Stimulated activated CD4-positive, alpha-beta T cell treated with anti-CD3 and anti-CD28 coated beads, Interleukin-4, amount 100 ng/mL, for 48 hours (primary cell): ENCODE measurements around the gene RYR3.
"Not testable (repeated sequence)": the region's sequence is repeated elsewhere in the genome, so short reads cannot be mapped to it uniquely, and the experiment has no call there.

ENCODE experiments used
- DNase-seq, 2 donors: peaks; one replicate each; pipeline ENCODE4 v3.0.0-alpha.2; 2020; ENCODE audit warnings: low read depth in 2 of 2

The RYR3 gene

GRCh38 chr15:33581032-33581431 lies 270.3 kb downstream of the RYR3 start:
- DNase-seq, result no peak

- no peak for DNase-seq
Observed at GRCh38 chr15:33584797-33585196, 274.0 kb downstream of the RYR3 start.

GRCh38 chr15:33586786-33587697 lies 276.3 kb downstream of the RYR3 start:
- DNase-seq, result no peak

GRCh38 chr15:33587773-33588172 lies 277.0 kb downstream of the RYR3 start:
- no peak for DNase-seq

GRCh38 chr15:33592864-33593263 lies 282.1 kb downstream of the RYR3 start:
- no peak for DNase-seq

GRCh38 chr15:33598382-33598781 lies 287.6 kb downstream of the RYR3 start:
- DNase-seq, result not testable (repeated sequence)

GRCh38 chr15:33600212-33600611 lies 289.4 kb downstream of the RYR3 start:
- no peak for DNase-seq

GRCh38 chr15:33601461-33601860 lies 290.7 kb downstream of the RYR3 start:
- DNase-seq, result no peak

GRCh38 chr15:33608714-33609113 lies 297.9 kb downstream of the RYR3 start:
- DNase-seq, result no peak

GRCh38 chr15:33612721-33613304 lies 302.0 kb downstream of the RYR3 start:
- no peak for DNase-seq

GRCh38 chr15:33616475-33616874 lies 305.7 kb downstream of the RYR3 start:
- no peak for DNase-seq

GRCh38 chr15:33618350-33618749 lies 307.6 kb downstream of the RYR3 start:
- no peak for DNase-seq

- no peak for DNase-seq
Observed at GRCh38 chr15:33621141-33621540, 310.4 kb downstream of the RYR3 start.

GRCh38 chr15:33623010-33623409 lies 312.2 kb downstream of the RYR3 start:
- no peak for DNase-seq

GRCh38 chr15:33624439-33624838 lies 313.7 kb downstream of the RYR3 start:
- DNase-seq, result no peak

- DNase-seq, result no peak
Observed at GRCh38 chr15:33629647-33630046, 318.9 kb downstream of the RYR3 start.

GRCh38 chr15:33636234-33636633 lies 325.5 kb downstream of the RYR3 start:
- no peak for DNase-seq

- DNase-seq, result no peak
Observed at GRCh38 chr15:33636958-33637357, 326.2 kb downstream of the RYR3 start.

GRCh38 chr15:33638453-33638852 lies 327.7 kb downstream of the RYR3 start:
- no peak for DNase-seq

- no peak for DNase-seq
Observed at GRCh38 chr15:33639051-33639450, 328.3 kb downstream of the RYR3 start.

- no peak for DNase-seq
Observed at GRCh38 chr15:33639456-33639855, 328.7 kb downstream of the RYR3 start.

- DNase-seq, result no peak
Observed at GRCh38 chr15:33639978-33640377, 329.2 kb downstream of the RYR3 start.

GRCh38 chr15:33641069-33641468 lies 330.3 kb downstream of the RYR3 start:
- DNase-seq, result no peak
